SU-DHL-6 (cell line): ENCODE measurements around the gene CTXND1.

Experiments
- CTCF ChIP-seq: fragments of 200-600 bp; sonication (generic); IDR thresholded peaks from one replicate; pipeline ENCODE4 v1.5.1; 2017; ENCODE audit warnings: antibody characterized with exemption, mild to moderate bottlenecking, low read length, moderate library complexity; ENCODE audit not compliant: insufficient read depth, poor library complexity, severe bottlenecking
- EZH2phosphoT487 ChIP-seq: fragments of 200-600 bp; sonication (generic), shearing (Covaris generic); conservative IDR thresholded peaks from 2 replicates; pipeline ENCODE4 v1.6.1; 2018; ENCODE audit warnings: mild to moderate bottlenecking, antibody characterized with exemption, low read length, moderate library complexity, mixed read lengths

DNA sequence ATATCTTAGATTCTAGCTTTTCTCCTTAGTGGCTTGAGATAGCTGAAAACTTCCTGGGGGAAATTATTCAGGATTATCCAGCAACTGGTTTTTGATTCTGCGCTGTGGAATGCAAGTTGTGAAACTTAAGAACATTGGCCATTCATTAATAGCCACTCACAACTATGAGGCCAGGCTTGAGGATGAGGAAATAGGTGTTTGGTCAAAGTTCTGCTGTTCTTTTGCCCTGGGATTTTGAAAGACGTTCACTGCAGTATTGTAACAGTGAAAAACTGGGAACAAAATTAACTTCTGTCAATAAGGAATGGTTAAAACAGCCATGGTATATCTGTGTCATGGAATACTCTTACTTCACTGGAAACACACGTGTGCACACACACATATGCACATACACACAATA lies 44.1 kb downstream of the CTXND1 start:
- TF ChIP-seq CTCF (no peak), EZH2phosphoT487 (no peak)
